Fibroblast of the aortic adventitia (primary cell): ENCODE results near the gene PIK3R5. TPM values are rescaled to one million over a fixed set of nuclear protein-coding genes. Genes with fewer than 3 reads are reported as not detected.

Source experiments
- DNase-seq: peaks from one replicate; pipeline ENCODE4 v3.0.0-alpha.2; 2010; ENCODE audit warnings: low read depth
- H3K4me3 ChIP-seq: 2 replicates; pipeline ENCODE4 v1.5.1; 2011; ENCODE audit warnings: low read depth, mild to moderate bottlenecking, control low read depth, low read length, moderate library complexity
- CTCF ChIP-seq: IDR thresholded peaks from 2 replicates; pipeline ENCODE4 v1.5.1; 2011; ENCODE audit warnings: mild to moderate bottlenecking, low read length, control low read depth, inconsistent platforms; ENCODE audit not compliant: insufficient read depth
- total RNA-seq: library from RNA; depleted of rRNA; stranded (reverse); fragments of >200 nt; gene quantifications from 2 replicates; pipeline ENCODE4 v1.2.3, GENCODE V29; 2012; ENCODE audit warnings: low replicate concordance

PIK3R5 gene
- total RNA-seq, 1 donor, result not detected

DNA sequence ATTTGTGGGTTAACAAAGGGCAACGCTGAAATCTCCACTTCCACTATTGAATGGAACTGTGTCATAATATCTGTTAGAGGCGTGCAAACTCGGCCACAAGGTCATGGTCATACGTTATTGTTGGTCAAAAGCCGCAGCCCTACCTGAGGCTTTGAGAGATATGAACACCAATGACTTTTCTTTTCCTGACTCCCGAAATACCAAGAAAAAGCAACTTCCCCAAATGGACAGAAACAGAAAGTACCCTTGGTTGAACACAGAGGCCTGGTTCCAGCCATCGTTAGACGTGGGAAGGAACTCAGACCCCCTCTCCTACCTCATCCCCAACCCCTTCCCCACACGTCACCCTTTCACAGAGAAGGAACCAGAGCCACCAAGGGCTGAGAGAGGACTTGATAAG, 1.4 kb upstream of the PIK3R5 start:
- no peak overlapping the region for H3K4me3 ChIP-seq
- no peak for TF ChIP-seq CTCF
- no peak for DNase-seq

DNA sequence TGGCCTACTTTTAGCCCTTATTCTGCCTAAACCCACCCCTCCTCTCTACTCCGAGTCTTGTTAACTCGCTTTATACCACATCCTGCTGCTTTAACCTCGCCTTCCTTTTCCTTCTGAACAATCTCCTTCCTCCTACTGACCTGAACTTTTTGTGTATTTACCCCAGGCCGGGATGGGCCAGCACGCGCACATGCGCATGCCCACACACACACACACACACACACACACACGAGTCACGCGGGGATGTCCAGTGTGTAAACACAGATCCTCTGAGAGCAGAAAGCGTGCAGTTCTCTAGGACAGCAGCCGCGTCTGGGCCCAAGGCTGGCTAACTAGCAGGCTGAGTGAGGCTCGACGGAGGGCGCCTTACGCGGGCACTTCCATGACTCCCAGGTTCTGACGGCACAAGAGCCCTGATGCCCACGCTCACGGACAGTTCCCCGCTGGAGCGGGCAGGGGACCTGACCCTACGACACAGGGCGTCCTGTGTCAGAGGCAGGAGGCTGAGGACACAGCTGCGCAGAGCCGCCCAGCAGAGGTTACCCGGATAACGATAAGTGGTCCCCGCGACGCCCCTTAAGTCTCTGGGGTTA, 610 bp downstream of the PIK3R5 start:
- DNase-seq, result no peak
- no peak for TF ChIP-seq CTCF
- H3K4me3 ChIP-seq, result no peak overlapping the region

DNA sequence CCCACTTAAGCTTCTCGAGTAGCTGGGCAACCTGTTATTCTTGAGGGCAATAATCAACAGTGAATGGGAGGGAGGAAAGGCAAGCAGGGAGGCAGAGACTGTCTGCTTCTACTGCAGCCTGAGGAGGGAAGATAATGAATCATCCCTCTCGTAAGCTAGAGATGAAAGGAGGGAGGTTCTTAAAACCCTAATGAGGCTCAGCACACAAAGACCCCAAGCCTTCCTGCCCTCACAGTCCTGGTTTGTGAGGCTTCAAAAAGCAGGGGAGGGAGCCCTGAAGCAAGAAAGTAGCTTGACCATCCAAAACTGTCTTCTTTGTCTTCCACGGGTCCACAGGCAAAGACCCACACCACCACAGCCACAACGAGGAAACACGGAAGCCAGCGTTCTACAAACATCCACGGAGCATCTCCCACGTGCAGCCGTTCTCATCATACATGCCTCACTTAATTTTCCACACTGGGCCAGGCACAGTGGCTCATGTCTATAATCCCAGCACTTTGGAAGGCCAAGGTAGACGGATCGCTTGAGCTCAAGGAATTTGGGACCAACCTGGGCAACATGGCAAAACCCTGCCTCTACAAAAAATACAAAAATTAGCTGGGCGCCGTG, 1.8 kb downstream of the PIK3R5 start:
- H3K4me3 ChIP-seq, result no peak overlapping the region
- TF ChIP-seq CTCF, result no peak
- no peak for DNase-seq

- DNase-seq, result no peak
- no peak for TF ChIP-seq CTCF
These were observed 2.5 kb downstream of the PIK3R5 start for GRCh38 chr17:8963014-8963413.

DNA sequence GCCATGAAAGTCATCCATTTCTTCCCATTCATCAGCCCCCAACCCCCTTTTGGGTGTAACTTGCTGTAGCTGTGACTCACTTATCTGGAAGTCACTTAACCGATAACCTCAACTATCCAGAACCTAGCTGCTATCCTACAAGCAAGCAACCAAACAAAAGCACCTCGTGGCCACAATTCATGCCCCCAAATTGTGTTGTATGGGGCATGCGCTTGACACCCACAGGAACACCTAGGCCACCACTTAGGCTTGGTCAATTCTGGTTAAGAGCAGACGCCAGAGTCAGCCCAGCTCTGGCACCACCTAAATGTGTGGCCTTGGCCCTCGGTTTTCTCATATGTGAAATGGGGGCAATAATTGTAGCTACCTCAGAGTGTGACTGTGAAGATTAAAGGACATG, 3.7 kb downstream of the PIK3R5 start:
- no peak for TF ChIP-seq CTCF
- H3K4me3 ChIP-seq, result no peak overlapping the region

More at GRCh38 chr17:8963014-8963413, 2.5 kb downstream of the PIK3R5 start:
- H3K4me3 ChIP-seq, result no peak overlapping the region

DNA sequence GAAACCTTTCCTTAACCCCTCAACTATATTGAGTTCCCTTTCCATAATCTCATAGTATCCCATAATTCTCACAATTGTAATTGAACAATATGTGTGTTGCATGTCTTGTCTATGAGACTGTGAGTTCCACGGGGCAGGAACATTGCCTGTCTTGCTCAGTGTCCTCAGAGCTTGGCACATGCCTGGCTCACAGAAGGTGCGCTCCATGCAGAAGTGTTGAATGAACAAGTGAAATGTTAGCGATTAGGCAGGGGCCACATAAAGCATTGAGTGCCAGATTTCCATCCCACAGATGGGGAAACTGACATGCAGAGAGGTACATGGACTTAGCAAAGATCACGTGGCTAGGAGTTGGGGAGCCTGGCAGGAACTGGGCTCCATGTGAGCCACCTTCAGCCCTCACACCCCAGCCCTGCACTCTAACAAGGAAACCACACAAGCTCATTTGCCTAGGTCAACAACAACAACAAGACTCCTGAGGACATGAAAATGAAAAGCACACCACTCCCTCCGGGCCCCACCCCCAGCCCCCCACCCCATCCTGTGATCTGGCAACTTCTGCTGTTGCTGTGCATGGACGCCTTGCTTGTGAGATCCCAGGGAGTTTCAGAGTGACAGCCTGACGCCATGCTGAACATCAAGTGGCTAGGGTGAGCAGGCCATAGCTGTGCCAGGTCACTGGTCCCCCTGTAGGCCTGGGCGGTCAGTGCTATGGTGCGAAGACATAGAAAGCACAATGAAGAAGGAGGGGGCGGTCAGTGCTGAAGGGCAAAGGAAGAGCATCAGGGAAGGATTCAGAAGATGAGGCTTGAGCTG, 5.0 kb downstream of the PIK3R5 start:
- no peak overlapping the region for H3K4me3 ChIP-seq
- DNase-seq, result no peak
- TF ChIP-seq CTCF, result no peak

More for the DNA sequence above, 3.7 kb downstream of the PIK3R5 start:
- no peak for DNase-seq
